Neural progenitor cell (in vitro differentiated cells): ENCODE measurements around the gene GRID1. TPM values are rescaled to one million over a fixed set of nuclear protein-coding genes. Genes with fewer than 3 reads are reported as not detected.
A peak's percentile ranks its signal among the peaks of the same experiment; 100 is the strongest.

Experiments used
- DNase-seq: peaks from one replicate; pipeline ENCODE4 v3.0.0-alpha.2; 2016; ENCODE audit warnings: low spot score
- H2AFZ ChIP-seq: fragments of 200-600 bp; sonication (generic); replicated peaks from 2 replicates; pipeline ENCODE4 v1.6.1; 2016; ENCODE audit warnings: antibody characterized with exemption
- H3F3A ChIP-seq: fragments of 200-600 bp; sonication (generic); 2 replicates; pipeline ENCODE4 v1.6.1; 2016; ENCODE audit warnings: antibody characterized with exemption, low read depth
- H3K27ac ChIP-seq: fragments of 200-600 bp; sonication (generic); 2 replicates; pipeline ENCODE4 v1.5.1; 2016; ENCODE audit warnings: mild to moderate bottlenecking
- H3K27me3 ChIP-seq: fragments of 200-600 bp; sonication (generic); 2 replicates; pipeline ENCODE4 v1.6.1; 2016; ENCODE audit warnings: mild to moderate bottlenecking, moderate library complexity
- H3K36me3 ChIP-seq: fragments of 200-600 bp; sonication (generic); 2 replicates; pipeline ENCODE4 v1.5.1; 2016
- H3K4me1 ChIP-seq: fragments of 200-600 bp; sonication (generic); 2 replicates; pipeline ENCODE4 v1.6.1; 2016; ENCODE audit warnings: mixed run types
- H3K4me2 ChIP-seq: fragments of 200-600 bp; sonication (generic); 2 replicates; pipeline ENCODE4 v1.6.1; 2016
- H3K4me3 ChIP-seq: fragments of 200-600 bp; sonication (generic); 2 replicates; pipeline ENCODE4 v1.5.1; 2016
- H3K79me2 ChIP-seq: fragments of 200-600 bp; sonication (generic); 2 replicates; pipeline ENCODE4 v1.6.1; 2016; ENCODE audit warnings: low read depth
- H3K9ac ChIP-seq: fragments of 200-600 bp; sonication (generic); 2 replicates; pipeline ENCODE4 v1.6.1; 2016
- H3K9me3 ChIP-seq: fragments of 200-600 bp; sonication (generic); 2 replicates; pipeline ENCODE4 v1.5.1; 2016; ENCODE audit warnings: low read depth
- H4K20me1 ChIP-seq: fragments of 200-600 bp; sonication (generic); 2 replicates; pipeline ENCODE4 v1.6.1; 2016; ENCODE audit warnings: low read depth
- H3K27ac Mint-ChIP-seq: 3 replicates; pipeline ENCODE4 v1.8.0; 2021; ENCODE audit warnings: mixed read lengths
- H3K27me3 Mint-ChIP-seq: 2 replicates; pipeline ENCODE4 v1.8.0; 2022; ENCODE audit warnings: low read depth, mild to moderate bottlenecking, inconsistent platforms, moderate library complexity, mixed read lengths; ENCODE audit not compliant: insufficient read depth
- H3K36me3 Mint-ChIP-seq: 3 replicates; pipeline ENCODE4 v1.8.0; 2021; ENCODE audit warnings: mixed read lengths
- H3K4me1 Mint-ChIP-seq: 3 replicates; pipeline ENCODE4 v1.8.0; 2021; ENCODE audit warnings: mixed read lengths
- H3K4me3 Mint-ChIP-seq: 3 replicates; pipeline ENCODE4 v1.8.0; 2021; ENCODE audit warnings: mild to moderate bottlenecking, moderate library complexity, mixed read lengths
- H3K9me3 Mint-ChIP-seq: 3 replicates; pipeline ENCODE4 v1.8.0; 2020; ENCODE audit warnings: mixed read lengths
- EZH2 ChIP-seq: fragments of 200-600 bp; sonication (generic); IDR thresholded peaks from 2 replicates; pipeline ENCODE4 v1.6.1; 2017; ENCODE audit warnings: antibody characterized with exemption, mild to moderate bottlenecking, moderate library complexity
- EZH2phosphoT487 ChIP-seq: fragments of 200-600 bp; sonication (generic); IDR thresholded peaks from 2 replicates; pipeline ENCODE4 v1.6.1; 2017; ENCODE audit warnings: antibody characterized with exemption
- total RNA-seq: library from RNA; depleted of rRNA; stranded (reverse); fragments of >200 nt; gene quantifications from 2 replicates; pipeline ENCODE4 v1.2.3, GENCODE V29; 2015; ENCODE audit warnings: low replicate concordance
- TF ChIP-seq, protein P1 (sequence below): fragments of 200-600 bp; sonication (generic); IDR thresholded peaks from 2 replicates; pipeline ENCODE4 v1.5.1; 2017; ENCODE audit warnings: antibody characterized with exemption, mild to moderate bottlenecking

The GRID1 gene
- total RNA-seq, 1 donor from 2014 or later, result not detected

DNA sequence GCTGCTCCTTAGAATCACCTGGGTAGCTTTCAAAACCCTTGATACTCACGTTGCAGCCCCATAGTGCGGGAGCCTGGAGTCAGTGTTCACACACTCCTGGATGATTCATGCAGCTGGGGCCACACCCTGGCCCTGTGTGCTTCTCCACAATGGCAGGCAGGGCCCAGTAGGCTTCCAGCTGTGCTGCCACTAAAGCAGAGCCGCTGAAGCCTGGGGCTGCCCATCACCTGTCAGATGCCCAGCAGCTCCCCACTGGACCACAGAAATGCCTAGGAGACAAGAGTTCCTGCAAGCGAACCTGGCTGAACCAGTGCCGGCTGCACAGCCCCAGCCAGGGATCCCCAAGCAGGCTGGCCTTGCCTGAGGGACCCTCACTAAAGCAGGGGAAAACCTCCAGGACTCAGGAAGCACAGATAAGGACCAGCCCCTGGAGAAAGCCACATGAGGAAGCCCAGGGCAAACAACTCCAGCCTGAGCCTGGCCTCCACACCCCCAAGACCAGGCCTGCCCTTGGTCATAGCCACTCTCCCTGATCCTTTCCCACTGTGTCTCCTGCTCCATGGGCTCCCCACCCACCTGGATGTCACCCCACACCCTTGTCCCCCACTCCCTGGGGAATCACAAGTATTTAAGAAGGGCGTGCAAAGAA lies 111.9 kb downstream of the GRID1 start:
- Histone ChIP-seq H3K9ac (no peak overlapping the region), H2AFZ (no peak overlapping the region), H3K27me3 (peaks cover 4% of the 10 kb centered on the region), H4K20me1 (no peaks in the 10 kb centered on the region), H3K36me3 (no peaks in the 10 kb centered on the region), H3K9me3 (no peaks in the 10 kb centered on the region), H3K79me2 (no peaks in the 10 kb centered on the region), H3K4me1 (no peaks in the 10 kb centered on the region), H3K27ac (no peak overlapping the region), H3K4me3 (no peak overlapping the region), H3K4me2 (no peak overlapping the region), H3F3A (no peaks in the 10 kb centered on the region)
- no peak overlapping the region for H3K4me3 Mint-ChIP-seq
- H3K27me3 Mint-ChIP-seq, result peaks cover 4% of the 10 kb centered on the region
- TF ChIP-seq, protein P1, sequence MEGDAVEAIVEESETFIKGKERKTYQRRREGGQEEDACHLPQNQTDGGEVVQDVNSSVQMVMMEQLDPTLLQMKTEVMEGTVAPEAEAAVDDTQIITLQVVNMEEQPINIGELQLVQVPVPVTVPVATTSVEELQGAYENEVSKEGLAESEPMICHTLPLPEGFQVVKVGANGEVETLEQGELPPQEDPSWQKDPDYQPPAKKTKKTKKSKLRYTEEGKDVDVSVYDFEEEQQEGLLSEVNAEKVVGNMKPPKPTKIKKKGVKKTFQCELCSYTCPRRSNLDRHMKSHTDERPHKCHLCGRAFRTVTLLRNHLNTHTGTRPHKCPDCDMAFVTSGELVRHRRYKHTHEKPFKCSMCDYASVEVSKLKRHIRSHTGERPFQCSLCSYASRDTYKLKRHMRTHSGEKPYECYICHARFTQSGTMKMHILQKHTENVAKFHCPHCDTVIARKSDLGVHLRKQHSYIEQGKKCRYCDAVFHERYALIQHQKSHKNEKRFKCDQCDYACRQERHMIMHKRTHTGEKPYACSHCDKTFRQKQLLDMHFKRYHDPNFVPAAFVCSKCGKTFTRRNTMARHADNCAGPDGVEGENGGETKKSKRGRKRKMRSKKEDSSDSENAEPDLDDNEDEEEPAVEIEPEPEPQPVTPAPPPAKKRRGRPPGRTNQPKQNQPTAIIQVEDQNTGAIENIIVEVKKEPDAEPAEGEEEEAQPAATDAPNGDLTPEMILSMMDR, result no peak
- TF ChIP-seq EZH2phosphoT487, result no peak
- no peak for TF ChIP-seq EZH2
- H3K4me1 Mint-ChIP-seq, result peaks cover 20% of the 10 kb centered on the region
- H3K36me3 Mint-ChIP-seq, result peaks cover 2% of the 10 kb centered on the region
- H3K9me3 Mint-ChIP-seq, result peaks cover 6% of the 10 kb centered on the region
- no peak for DNase-seq
- no peak overlapping the region for H3K27ac Mint-ChIP-seq

DNA sequence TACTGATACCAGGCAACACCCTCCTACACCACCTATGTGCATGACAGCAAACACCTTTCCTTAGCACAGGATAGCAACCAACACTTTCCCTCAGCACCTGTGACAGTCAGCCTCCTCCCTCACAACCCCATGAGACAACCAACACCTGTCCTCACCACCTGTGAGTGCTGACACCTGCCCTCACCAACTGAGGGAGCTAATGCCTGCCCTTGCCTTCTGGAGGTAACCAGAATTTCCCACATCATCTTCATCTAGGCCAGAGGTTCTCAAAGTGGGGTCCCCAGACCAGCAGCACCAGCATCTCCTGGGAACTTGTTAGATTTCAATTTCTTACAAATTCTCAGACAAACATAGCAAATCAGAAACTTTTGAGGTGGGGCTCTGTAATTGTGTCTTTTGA lies 112.5 kb downstream of the GRID1 start:
- TF ChIP-seq EZH2, result no peak
- TF ChIP-seq EZH2phosphoT487, result no peak
- TF ChIP-seq, protein P1, result no peak
- Histone ChIP-seq H3K36me3 (no peaks in the 10 kb centered on the region), H3K4me2 (no peak overlapping the region), H3F3A (no peaks in the 10 kb centered on the region), H4K20me1 (no peaks in the 10 kb centered on the region), H3K27ac (no peak overlapping the region), H3K9me3 (no peaks in the 10 kb centered on the region), H3K79me2 (no peaks in the 10 kb centered on the region), H3K9ac (no peak overlapping the region), H3K4me3 (no peak overlapping the region), H3K27me3 (peaks cover 4% of the 10 kb centered on the region), H3K4me1 (no peaks in the 10 kb centered on the region), H2AFZ (no peak overlapping the region)
- Mint-ChIP-seq H3K27me3 (peaks cover 4% of the 10 kb centered on the region), H3K27ac (no peak overlapping the region), H3K9me3 (peaks cover 9% of the 10 kb centered on the region), H3K4me3 (no peak overlapping the region), H3K36me3 (peaks cover 2% of the 10 kb centered on the region), H3K4me1 (peaks cover 20% of the 10 kb centered on the region)
- DNase-seq, result no peak

- TF ChIP-seq, protein P1, result no peak
- TF ChIP-seq EZH2phosphoT487, result no peak
- no peak for TF ChIP-seq EZH2
- peaks cover 17% of the 10 kb centered on the region for H3K4me1 Mint-ChIP-seq
- no peak overlapping the region for H3K4me2 ChIP-seq
- no peak for DNase-seq
- peaks cover 9% of the 10 kb centered on the region for H3K9me3 Mint-ChIP-seq
- H3K4me3 Mint-ChIP-seq, result no peak overlapping the region
- H3K79me2 ChIP-seq, result no peaks in the 10 kb centered on the region
- H3F3A ChIP-seq, result no peaks in the 10 kb centered on the region
- H3K36me3 Mint-ChIP-seq, result peaks cover 2% of the 10 kb centered on the region
- no peak overlapping the region for H3K4me3 ChIP-seq
- H3K27me3 Mint-ChIP-seq, result peaks cover 4% of the 10 kb centered on the region
- H3K4me1 ChIP-seq, result no peaks in the 10 kb centered on the region
- no peaks in the 10 kb centered on the region for H3K36me3 ChIP-seq
- H4K20me1 ChIP-seq, result no peaks in the 10 kb centered on the region
- no peaks in the 10 kb centered on the region for H3K9me3 ChIP-seq
- no peak overlapping the region for H3K9ac ChIP-seq
- peaks cover 2% of the 10 kb centered on the region for H3K27me3 ChIP-seq
- peak overlapping the region; percentile 63 for H3K27ac Mint-ChIP-seq
- no peak overlapping the region for H3K27ac ChIP-seq
- H2AFZ ChIP-seq, result peak overlapping the region; percentile 12
Measured at GRCh38 chr10:86253091-86254072, 113.2 kb downstream of the GRID1 start.
